ENCODE results near the gene POGZ.
A peak's percentile ranks its signal among the peaks of the same experiment; 100 is the strongest.

POGZ gene

GRCh38 chr1:151459331-151460046 is at the start of gene POGZ:
Gene POGZ, minus strand, starts transcription at chr1:151459494. Its CDS starts 17,290 bp downstream, at chr1:151442204.
- peak; percentile 90 for DNase-seq (ENCODE audit: low read depth in 2 of 2)

GRCh38 chr1:151508833-151509232 is 49.5 kb upstream of the POGZ start:
- no peak for DNase-seq (ENCODE audit: low read depth in 2 of 2)

- no peak for DNase-seq (ENCODE audit: low read depth in 2 of 2)
Measured at GRCh38 chr1:151504759-151505158, 45.5 kb upstream of the POGZ start.

DNA sequence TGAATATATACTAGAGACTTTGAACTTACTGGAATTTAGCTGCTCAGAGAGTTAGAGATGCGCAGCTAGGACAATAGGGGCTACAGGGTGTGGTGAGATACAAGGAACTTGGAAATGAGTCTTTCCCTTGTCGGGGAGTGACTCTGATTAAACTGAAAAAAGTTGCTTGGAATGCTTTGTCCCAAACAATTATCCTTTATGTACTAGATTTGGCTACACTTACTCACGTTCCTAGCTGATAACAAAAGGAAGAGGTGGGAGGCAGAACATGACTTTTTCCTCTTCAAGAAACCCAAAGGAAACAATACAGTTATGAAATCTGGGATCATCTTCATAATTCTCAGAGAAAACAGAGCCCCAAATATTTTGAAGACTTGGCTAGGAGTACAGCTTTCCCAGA is 45.0 kb upstream of the POGZ start:
- no peak for DNase-seq (ENCODE audit: low read depth in 2 of 2)

DNA sequence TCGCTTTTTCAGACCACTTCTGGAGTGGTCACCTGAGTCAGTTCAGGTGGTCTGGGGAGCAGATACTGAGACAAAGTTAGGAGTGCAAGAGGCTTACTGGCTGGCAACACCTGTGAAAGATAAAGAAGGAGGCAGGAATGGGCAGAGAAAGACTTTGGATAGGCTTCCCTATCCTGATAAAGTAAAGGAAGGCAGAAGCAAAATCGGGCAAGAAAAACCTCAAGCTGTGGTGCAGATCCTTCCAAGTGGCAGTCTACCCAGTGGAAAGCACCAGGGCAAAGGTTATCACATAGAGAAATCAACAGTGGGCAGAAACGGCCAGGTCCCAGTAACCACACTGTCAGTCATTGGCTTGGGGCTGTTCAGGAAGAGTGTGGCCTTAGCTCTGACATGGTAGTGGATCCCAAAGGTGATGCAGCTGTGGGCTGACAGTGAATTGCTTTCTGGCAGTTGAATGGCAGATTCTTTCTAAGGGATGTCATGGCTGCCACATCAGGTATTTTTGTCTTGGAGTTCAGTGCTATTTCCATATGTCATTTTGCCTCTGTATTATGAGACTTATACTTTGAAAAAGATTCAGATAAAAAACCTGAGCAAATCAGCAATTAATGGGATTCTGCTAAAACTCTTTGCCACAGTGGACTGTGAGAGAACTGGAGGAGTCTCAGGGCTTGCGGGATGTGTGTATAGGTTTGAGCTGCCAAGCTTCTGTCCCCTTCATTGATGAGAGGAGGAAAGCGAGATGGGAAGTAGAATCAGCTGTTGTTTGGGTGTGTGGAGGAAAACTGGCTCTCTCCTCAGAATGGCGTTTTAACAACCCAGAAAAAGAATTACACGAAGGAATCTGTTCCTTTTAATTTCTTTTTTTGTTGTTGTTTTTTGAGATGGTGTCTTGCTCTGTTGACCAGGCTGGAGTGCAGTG is 43.8 kb upstream of the POGZ start:
- DNase-seq (ENCODE audit: low read depth in 2 of 2) = no peak

DNA sequence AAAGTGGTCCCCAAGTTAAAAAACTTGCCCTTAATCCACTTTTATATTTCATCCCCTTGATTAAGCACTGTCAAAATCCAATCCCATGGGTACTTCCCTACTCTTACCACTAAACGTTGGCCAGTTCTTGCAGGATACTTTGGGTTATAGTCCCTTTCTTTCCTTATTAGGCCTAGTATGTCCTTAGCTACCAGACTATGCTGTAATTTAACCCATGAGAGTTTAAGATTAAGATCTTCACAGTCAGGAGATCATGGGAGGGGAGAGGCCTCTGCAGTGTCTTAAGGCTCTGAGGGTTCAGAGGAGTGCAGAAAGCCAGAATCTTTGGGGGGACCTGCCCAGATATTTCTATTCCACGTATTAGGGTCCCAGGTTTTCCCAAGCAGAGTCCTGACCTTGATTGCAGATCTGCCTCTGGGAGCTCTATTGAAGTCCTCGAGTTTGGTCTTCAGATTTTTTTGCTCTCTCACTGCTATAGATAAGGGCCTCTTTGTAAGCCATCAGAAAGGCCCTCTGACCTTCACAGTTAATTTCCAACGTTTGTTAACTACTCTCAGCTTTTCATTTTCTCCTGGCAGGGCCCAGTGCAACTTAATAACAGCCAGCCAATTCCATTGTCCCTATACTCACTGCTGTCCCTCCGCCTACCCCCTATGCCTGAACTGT is 42.9 kb upstream of the POGZ start:
- no peak for DNase-seq (ENCODE audit: low read depth in 2 of 2)

DNA sequence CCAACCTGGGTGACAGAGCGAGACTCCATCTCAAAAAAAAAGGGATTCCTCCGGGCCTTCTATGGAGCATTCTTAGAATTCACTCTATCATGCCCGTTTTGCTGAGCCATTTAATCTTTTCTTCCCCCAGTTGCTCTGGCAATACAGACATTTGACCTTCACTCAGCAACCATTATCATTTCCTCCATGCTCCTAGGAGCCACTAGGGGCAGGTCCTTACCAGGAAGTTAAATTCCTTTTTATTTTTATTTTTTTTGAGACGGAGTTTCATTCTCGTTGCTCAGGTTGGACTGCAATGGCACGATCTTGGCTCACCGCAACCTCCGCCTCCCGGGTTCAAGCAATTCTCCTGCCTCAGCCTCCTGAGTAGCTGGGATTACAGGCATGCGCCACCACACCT is 42.2 kb upstream of the POGZ start:
- DNase-seq (ENCODE audit: low read depth in 2 of 2) = no peak

GRCh38 chr1:151499930-151500329 is 40.6 kb upstream of the POGZ start:
- DNase-seq (ENCODE audit: low read depth in 2 of 2) = no peak

GRCh38 chr1:151499365-151499764 is 40.1 kb upstream of the POGZ start:
- DNase-seq (ENCODE audit: low read depth in 2 of 2) = no peak

DNA sequence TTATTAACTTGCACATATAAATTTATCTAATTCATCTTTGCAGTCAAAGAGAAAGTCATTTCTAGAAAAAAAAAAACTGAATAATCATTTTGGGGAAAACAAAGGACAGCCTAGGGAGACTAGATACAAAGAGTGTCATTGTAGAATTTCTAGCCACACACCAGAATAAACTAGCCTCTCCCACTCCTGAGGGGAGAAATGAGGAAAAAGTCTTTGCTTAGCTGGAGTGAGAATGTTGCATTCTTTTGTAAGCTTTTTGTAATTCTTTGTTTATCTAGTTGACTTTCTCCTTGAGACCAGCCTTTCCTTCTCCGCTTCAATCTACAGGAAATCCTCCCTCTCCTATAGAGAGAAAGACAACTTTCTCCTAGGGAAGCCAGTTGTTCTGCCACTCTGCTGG is 36.0 kb upstream of the POGZ start:
- DNase-seq (ENCODE audit: low read depth in 2 of 2) = no peak

- DNase-seq (ENCODE audit: low read depth in 2 of 2) = no peak
Measured at GRCh38 chr1:151494741-151495281, 35.5 kb upstream of the POGZ start.

- no peak for DNase-seq (ENCODE audit: low read depth in 2 of 2)
Measured at GRCh38 chr1:151493042-151493441, 33.7 kb upstream of the POGZ start.

DNA sequence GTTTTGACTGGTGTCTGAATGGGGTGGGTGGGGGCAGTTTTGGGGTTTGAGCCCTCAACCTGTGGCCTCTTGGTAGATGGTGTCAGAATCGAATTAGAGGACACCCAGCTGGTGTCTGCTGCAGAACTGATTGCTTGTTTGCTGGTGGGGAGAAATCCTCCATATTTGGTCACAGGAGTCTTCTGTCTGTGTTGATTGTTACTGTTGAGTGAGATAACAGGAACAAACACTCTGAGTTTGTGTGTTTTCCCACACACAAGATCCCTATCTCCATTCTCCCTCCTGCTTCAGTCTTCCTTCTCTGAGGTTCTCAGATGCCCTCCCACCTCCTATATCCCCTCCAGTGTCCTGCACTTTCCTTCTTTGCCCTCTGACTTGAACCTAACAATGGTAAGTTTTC is 32.8 kb upstream of the POGZ start:
- DNase-seq (ENCODE audit: low read depth in 2 of 2) = no peak

- no peak for DNase-seq (ENCODE audit: low read depth in 2 of 2)
Measured at GRCh38 chr1:151491641-151492040, 32.3 kb upstream of the POGZ start.

GRCh38 chr1:151486557-151486956 is 27.3 kb upstream of the POGZ start:
- DNase-seq (ENCODE audit: low read depth in 2 of 2) = no peak

DNA sequence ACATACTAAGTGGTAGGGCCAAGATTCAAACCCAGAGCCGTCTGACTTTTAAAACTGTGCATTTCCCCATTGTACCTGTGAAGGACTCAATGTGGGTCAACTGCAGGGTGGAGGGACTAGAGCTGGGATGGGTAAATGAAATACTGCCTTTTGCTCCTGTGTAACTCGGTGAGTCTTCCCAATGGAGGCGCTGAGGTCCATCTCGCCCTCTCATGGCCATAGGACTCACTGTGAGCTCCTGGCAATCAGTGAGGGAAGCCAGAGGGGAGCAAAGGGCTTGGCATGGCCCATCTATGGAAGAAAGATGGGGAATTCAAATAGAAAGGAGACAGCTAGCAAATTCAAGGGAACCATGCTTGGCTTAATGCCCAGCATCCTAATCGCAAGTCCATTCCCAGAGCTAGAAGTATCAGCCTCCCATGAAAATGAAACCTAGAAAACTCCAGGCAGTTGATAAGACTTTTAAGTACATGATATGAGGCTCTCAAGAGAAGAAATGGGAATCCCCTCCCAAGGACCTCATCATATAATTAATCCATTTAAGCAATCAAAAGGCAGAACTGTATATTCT is 26.5 kb upstream of the POGZ start:
- no peak for DNase-seq (ENCODE audit: low read depth in 2 of 2)

GRCh38 chr1:151482017-151482416 is 22.7 kb upstream of the POGZ start:
- DNase-seq (ENCODE audit: low read depth in 2 of 2) = no peak

- DNase-seq (ENCODE audit: low read depth in 2 of 2) = no peak
Measured at GRCh38 chr1:151479462-151479861, 20.2 kb upstream of the POGZ start.

DNA sequence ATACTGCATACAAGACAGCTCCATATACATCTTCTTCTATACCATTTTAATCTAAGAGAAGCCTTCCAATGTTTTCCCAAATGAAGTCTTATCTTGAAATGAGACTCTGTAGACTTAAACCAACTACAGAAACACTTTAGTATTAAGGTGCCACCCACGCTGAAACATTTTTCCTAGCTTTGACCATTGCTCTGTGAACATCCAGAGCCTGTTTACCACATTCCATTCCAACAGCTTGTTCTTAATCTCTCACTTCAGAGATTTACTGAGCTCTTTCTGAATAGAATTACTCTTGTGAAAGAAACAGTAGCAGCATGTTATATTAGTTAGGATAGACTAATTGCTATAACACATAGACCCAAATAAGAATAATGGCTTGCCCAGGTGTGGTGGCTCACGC is 19.6 kb upstream of the POGZ start:
- no peak for DNase-seq (ENCODE audit: low read depth in 2 of 2)

DNA sequence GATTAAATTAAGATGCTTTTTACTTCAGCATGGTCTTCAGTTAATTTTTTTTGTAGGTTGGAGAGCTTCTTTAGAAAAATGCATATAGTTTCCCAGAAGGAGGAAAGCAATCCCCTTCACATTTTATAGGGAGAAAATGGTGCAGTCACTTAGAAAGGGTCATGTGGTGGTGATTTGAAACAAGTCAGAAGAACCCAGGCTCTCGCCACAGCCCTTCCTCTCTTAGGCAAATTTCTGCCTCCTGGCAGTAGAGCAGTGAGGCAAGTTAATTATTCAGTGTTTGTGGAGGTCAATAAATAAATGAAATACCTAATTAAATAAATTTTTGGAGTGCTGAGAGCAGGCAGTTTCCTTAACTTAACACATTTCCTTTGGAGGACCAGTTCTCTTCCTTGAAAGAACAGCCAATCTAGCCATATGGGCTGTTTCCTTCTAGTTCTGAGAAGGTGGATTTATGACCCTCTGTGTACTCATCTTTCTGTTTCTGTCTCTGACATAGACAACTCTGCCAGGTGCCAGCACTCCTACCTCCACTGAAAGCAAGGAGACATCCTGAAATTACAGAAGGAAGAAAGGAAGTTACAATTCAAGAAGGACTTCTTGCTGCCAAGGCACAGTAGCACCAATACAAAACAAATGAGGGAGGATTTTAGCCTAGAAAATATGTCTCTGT is 19.0 kb upstream of the POGZ start:
- no peak for DNase-seq (ENCODE audit: low read depth in 2 of 2)

DNA sequence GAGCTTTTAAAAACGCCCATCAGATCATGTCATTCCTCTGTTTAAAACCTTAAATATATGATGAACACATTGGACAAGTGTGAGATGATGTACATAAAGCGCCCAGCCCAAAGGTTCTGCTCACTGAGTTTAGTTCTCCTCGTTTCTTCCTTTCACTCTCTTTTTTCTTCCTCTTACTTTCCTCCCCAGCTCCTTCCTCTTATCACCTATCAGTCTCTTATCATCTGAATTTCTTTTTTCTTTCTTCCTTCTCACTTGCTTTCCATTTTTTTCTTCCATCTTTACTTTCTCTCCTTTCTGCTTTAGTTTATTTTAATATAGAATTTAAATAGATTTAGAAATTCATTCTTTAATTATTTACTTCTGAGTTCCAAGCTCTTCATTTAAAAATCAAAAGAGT is 17.8 kb upstream of the POGZ start:
- no peak for DNase-seq (ENCODE audit: low read depth in 2 of 2)
